WTC11 (cell line): ENCODE results near the gene U2AF1.
"Not testable (repeated sequence)": the region's sequence is repeated elsewhere in the genome, so short reads cannot be mapped to it uniquely, and the experiment has no call there.

Source experiments
- CBFB ChIP-seq: sonication (generic); formaldehyde crosslinking; IDR thresholded peaks from 2 replicates; pipeline ENCODE4 v1.8.1; 2022; ENCODE audit warnings: mild to moderate bottlenecking, low read depth, missing genetic modification reagents
- CREB1 ChIP-seq: sonication (generic); formaldehyde crosslinking; IDR thresholded peaks from 2 replicates; pipeline ENCODE4 v1.8.0; 2023; ENCODE audit warnings: mild to moderate bottlenecking, missing genetic modification reagents
- CREM ChIP-seq: sonication (generic); formaldehyde crosslinking; IDR thresholded peaks from 2 replicates; pipeline ENCODE4 v1.8.1; 2022; ENCODE audit warnings: mild to moderate bottlenecking, missing genetic modification reagents, moderate library complexity
- CTCF ChIP-seq: fragments of 200-600 bp; IDR thresholded peaks from 2 replicates; pipeline ENCODE4 v1.8.0; 2022; ENCODE audit warnings: antibody characterized with exemption
- E2F5 ChIP-seq: sonication (generic); formaldehyde crosslinking; IDR thresholded peaks from 2 replicates; pipeline ENCODE4 v1.8.1; 2022; ENCODE audit warnings: mild to moderate bottlenecking, moderate library complexity, missing genetic modification reagents
- FOXP1 ChIP-seq: sonication (generic); formaldehyde crosslinking; IDR thresholded peaks from 2 replicates; pipeline ENCODE4 v1.8.0; 2022; ENCODE audit warnings: missing genetic modification reagents, mild to moderate bottlenecking, moderate library complexity, borderline replicate concordance
- IRF1 ChIP-seq: sonication (generic); formaldehyde crosslinking; IDR thresholded peaks from 2 replicates; pipeline ENCODE4 v1.8.0; 2023; ENCODE audit warnings: missing genetic modification reagents
- NFYB ChIP-seq: sonication (generic); formaldehyde crosslinking; conservative IDR thresholded peaks from 2 replicates; pipeline ENCODE4 v1.8.0; 2022; ENCODE audit warnings: low read depth, missing genetic modification reagents
- NR3C1 ChIP-seq: sonication (generic); formaldehyde crosslinking; conservative IDR thresholded peaks from 2 replicates; pipeline ENCODE4 v1.8.1; 2023; ENCODE audit warnings: low read depth, mild to moderate bottlenecking, missing genetic modification reagents
- RELA ChIP-seq: sonication (generic); formaldehyde crosslinking; IDR thresholded peaks from 2 replicates; pipeline ENCODE4 v1.8.1; 2022; ENCODE audit warnings: missing genetic modification reagents, mild to moderate bottlenecking, borderline replicate concordance
- ZNF416 ChIP-seq: fragments of 250-450 bp; sonication (Bioruptor Pico); IDR thresholded peaks from 2 replicates; pipeline ENCODE4 v1.9.0; 2021; ENCODE audit warnings: mild to moderate bottlenecking, inconsistent platforms

GRCh38 chr21:43076643-43077042 lies 30.7 kb downstream of the U2AF1 start:
- not testable (repeated sequence) for TF ChIP-seq CTCF; NFYB (CRISPR knock-in tag); ZNF416 (CRISPR knock-in tag); CBFB; CREB1 (CRISPR knock-in tag); IRF1 (CRISPR knock-in tag); CREM; RELA (CRISPR knock-in tag); E2F5; NR3C1 (CRISPR knock-in tag); FOXP1 (CRISPR knock-in tag)
